HG02870 (cell line): ENCODE measurements around the gene SLC45A1.

Experiments
- ATAC-seq: cut with Tn5 transposase; IDR thresholded peaks from one replicate; pipeline ENCODE4 v1.9.1; 2021; ENCODE audit warnings: mild to moderate bottlenecking, moderate library complexity; ENCODE audit not compliant: unreplicated experiment

Gene SLC45A1

DNA sequence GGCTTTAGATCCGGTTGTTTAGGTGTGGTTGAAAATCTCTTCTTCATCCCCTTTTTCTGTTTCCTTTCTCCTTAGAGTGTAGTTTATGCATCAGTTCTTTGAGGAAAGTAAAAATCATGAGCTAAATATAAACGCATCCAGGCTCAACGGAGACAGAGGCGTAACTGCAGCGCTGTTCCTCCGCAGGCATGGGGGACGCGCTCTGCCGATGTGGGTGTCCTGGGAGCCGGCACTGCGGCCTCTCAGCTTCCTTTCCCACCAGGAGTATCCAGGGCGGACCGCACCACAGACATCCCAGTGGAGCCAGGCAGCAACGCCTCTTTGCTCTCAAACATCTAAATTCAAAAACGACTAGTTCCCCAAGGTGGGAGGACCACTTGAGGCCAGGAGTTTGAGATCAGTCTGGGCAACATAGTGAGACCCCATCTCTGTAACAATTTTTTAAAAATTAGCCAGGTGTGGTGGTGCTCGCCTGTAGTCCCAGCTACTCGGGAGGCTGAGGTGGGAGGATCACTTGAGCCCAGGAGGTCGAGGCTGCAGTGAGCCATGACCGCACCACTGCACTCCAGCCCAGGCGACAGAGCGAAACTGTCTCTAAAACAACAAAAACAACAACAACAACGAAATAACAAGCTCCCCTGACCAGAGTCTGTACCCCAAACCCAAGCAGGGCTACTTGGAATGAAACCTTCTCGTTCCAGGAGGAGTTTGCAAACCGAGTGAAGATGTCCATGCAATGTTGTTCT lies 16.4 kb downstream of the SLC45A1 start:
- ATAC-seq = no peak

DNA sequence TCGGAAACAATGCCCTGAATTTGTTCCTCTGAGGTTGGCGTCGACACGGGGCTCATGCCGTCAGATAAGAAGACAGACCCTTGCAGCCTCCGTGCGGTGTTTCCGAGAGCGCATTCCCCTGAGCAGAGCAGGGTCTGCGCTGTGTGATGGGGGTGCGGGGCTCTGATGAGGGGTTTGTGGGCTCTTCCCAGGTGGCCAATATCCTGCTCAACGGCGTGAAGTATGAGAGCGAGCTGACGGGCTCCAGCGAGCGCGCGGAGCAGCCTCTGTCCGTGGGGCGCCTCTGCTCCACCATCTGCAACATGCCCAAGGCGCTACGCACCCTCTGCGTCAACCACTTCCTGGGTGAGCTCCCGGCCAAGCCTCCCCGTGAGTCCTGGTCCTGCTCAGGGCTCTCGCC lies 17.3 kb downstream of the SLC45A1 start:
- ATAC-seq = no peak

DNA sequence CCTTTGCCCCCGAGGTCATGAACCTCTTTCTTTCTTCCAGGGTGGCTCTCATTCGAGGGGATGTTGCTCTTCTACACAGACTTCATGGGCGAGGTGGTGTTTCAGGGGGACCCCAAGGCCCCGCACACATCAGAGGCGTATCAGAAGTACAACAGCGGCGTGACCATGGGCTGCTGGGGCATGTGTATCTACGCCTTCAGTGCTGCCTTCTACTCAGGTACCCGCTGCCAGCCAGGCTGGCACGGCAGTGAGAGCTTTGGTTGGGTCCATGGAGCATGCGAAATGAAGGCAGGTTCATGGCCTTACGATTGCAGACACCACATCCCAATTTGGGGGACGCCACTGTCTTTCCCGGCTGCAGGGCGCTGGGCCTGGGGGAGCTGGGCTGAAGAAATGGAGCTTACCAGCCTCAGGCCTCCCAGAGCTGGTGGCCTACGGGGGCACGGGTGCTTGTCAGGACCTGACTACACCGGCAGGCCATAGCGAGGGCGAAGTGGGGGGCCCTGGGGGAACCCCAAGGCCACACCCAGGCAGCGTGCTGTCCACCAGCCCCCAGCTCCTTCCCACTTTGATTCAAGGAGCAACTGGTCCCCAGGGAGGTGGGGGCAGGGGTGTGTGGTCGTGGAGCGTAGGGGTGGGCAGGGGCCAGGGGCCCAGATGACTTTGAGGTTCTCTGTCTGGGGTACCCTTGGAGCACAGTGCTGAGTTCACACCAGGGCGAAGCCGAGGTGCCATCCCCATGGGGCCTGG lies 20.0 kb downstream of the SLC45A1 start:
- no peak for ATAC-seq

DNA sequence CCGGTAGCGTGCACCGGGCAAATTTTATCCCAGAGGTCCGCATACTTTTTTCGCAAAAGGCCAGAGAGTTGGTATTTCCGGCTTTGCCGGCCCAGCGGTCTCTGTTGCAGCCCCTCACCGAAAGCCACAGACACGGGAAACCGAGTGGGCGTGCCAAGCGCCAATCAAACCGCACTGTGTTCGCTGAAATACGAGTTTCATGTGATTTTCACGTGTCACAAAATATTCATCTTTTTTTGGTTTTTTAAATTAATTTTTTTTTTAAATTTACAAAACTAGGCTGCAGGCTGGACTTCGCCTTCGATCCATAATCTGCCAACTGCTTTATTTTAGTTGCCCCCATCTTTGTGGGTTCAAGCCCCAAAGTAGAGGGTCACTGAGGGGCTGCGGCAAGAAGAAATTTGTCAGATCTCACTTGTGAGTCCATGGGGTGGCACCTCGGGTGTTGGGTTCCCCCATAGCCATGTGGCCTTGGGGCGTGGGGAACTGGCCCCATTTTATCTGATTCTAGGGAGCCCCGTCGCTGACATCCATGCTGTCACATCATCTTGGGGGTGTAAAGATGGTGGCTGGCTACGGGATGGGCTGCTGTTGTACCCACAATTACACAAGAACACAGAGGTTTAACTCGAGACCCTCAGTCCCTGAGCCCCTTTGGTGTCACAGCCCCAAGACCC lies 20.8 kb downstream of the SLC45A1 start:
- no peak for ATAC-seq

GRCh38 chr1:8339203-8339600 lies 21.3 kb downstream of the SLC45A1 start:
- no peak for ATAC-seq

DNA sequence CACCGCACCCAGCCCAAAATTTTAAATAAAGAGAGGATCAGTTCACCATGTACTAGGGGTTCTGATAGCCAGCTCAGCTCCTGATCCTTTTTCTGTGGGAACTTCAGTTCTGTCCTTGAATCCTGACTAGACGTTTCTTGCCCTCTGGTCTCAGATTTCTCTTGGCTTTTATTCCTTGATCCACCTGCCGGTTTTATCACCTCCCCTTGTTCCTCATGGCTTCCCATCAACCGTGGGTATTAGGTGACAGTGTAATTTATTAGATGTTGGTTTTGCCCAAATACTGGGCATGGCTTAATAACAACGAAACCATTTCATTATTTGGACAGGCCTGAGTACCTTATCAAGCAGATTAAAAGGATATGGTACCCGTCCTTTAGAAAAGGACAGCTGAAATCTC lies 22.5 kb downstream of the SLC45A1 start:
- ATAC-seq = no peak

DNA sequence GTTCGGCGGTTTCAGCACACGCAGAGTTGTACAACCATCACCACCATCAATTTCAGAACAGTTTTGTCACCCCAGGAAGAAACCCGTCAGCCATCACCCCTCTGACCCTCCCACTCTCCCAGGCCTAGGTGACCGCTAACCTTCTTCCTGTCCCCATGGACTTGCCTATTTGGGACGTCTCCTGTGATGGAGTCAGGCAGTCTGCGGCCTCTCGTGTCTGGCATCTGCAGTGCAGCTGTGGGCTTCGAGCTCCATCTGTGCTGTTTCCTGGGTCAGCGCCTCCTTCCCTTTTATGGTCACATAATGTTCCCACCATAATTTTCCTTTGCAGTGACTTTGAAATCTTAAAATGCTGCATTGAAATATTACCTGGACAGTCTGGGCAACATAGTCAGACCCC lies 24.4 kb downstream of the SLC45A1 start:
- no peak for ATAC-seq

DNA sequence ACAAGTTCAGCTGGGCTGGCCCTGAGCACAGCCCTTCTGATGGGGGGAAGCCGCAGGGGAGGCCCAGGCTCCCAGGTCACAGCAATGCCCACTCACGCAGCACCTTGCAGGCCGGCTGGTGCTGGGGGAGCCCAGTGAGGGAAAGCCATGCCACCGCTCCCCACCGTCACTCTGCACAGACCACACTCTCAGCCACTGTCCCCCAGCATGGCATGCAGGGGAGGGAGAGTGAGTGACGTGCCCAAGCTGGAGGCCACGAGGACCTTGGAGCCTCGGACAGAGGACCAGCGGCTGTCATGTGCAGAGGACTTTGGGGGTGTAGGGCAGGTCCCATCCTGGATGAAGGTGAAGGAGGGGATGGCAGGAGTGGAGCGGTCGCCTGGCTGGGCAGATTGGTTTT lies 25.1 kb downstream of the SLC45A1 start:
- no peak for ATAC-seq

- ATAC-seq = no peak
These were observed 25.6 kb downstream of the SLC45A1 start for GRCh38 chr1:8343464-8344001.

- no peak for ATAC-seq
These were observed 27.1 kb downstream of the SLC45A1 start for GRCh38 chr1:8344893-8345507.

DNA sequence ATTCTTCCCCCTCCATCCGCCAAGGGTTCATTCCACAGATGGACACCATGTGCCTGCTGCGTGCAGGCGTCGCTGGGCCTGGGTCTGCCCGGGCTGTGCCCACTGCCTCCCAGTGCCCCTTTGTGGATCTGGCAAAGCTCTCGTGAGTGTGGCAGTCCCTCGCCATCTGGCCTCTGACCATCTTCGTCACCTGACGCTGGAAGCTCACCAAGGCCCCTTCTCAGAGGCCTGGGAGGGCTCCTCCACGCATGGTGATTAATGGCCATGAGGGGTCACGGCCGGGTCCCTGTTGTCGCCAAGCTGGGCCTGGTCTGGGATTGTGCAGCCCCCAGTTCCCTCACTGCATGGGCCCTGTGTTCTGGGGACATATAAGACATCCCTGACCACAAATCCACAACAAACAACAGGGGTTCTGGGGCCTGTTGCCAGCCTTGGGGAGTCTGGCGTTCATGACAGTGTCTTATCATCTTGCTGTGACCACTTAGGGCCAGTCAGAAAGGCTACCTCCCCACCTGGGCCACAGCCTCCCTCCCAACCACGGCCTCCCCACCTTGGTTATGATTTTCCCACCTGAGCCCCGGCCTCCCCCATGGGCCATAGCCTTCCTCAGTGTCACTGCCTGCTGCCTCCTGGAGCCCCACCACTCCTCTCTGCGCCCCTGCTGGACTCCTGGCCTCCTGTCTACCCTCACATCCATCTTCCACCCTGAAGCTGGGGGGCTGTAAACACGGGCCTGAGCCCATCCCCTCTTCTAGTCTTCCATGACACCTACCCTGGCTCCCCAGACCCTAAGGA lies 27.9 kb downstream of the SLC45A1 start:
- no peak for ATAC-seq

GRCh38 chr1:8347635-8348034 lies 29.7 kb downstream of the SLC45A1 start:
- no peak for ATAC-seq

GRCh38 chr1:8348047-8348776 lies 30.3 kb downstream of the SLC45A1 start:
- no peak for ATAC-seq

GRCh38 chr1:8348777-8349472 lies 31.0 kb downstream of the SLC45A1 start:
- ATAC-seq = no peak

GRCh38 chr1:8349473-8349865 lies 31.6 kb downstream of the SLC45A1 start:
- no peak for ATAC-seq

DNA sequence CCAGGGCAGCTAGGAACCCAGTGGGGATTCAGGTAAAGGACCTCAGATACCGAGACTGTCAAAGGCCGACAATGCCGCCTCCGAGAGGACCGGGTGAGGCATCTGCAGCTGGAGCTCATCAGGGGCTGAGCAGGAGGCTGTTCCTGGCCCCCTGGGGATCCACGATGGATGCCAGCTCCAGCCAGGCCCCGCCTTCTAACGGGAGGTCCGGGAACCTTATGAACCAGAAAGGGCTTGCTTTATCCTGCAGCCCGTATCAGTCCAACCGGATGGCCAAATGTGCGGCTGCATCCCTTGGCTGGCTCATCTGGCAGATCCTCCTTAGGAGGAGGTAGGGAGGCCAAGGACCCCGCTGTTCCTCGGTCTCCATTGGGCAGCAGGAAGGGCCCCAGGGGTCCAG lies 32.0 kb downstream of the SLC45A1 start:
- ATAC-seq = no peak

DNA sequence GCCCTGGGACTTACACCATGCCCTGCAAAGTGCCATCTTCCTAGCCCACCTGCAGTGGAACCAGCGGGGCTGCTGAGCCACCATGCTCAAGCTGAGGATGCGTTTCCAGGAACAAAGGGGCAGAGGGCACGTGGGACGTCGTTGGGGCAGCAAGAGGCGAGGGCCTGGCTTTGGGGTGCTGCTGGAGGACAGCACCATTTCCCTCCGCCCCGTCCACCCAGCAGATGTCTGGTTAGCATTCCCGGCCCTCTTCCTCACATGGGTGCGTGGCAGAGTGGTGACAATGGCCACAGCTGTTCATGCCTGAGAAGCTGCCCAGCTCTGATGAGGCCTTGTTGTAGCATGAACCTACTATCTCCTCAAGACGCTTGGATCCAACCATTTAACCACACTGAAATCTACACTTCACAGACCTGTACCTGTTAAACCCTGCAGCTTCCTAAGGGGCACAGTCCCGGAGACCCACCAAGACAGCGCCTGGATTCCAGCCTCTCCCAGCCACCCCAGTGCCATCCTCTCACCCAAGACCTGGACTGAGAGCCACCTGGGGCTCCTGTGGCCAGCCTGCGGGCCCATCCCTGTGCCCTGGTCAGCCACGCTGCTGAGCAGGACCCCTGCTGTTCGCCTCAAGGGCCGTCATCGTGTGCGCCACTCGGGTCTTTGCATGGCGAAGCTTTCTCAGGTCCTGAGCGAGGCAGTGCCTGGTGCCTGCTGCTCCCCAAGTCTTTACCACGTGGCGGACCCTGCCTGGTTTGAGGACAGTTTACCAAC lies 33.2 kb downstream of the SLC45A1 start:
- ATAC-seq = no peak

DNA sequence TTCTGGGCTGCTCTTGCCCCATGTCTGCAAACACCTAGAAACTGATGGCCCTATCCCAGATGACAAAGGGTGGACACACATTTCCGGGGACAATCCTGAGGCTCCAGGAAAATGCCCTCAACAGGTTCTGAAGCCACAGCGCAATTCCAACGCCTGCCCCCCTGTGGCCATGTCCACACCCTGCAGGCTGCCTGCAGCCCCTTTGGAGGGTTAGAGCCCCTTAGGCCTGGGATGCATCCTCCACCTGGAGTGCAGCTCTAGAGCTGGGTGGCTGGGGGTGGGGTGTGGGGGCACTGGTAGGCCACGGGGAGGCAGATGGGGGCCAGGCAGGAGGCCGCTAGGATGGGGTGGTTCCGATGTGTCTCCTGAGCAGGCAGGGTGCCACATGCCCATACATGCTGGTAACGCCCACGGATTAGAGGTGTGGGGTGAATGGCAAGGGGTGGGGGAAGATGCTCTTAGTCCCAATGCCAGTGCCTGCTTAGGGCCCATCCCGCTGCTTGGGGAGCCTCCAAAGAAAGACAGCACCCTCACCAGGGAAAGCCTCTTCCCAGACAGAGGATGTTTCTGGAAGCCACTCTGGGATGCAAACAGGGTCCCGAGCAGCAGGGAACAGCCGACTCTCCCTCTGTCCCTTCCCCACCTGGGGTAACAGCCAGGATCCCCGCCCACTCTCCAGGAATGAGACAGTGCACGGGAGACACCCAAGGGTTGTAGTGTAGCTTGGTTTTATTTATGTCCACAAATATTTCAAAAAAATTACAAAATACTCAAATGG lies 34.0 kb downstream of the SLC45A1 start:
- no peak for ATAC-seq
